Left ventricle myocardium superior (tissue), 1 donor: Measurements from ENCODE around the gene ME3. TPM values are rescaled to one million over a fixed set of nuclear protein-coding genes. Genes with fewer than 3 reads are reported as not detected.
"Not testable (repeated sequence)": the region's sequence is repeated elsewhere in the genome, so short reads cannot be mapped to it uniquely, and the experiment has no call there.

Experiments
- ATAC-seq: fragments of 200-7000 bp; cut with Tn5 transposase; one replicate; pipeline ENCODE4 v1.9.1; 2020; ENCODE audit warnings: mild to moderate bottlenecking, moderate library complexity
- DNase-seq: peaks from one replicate; pipeline ENCODE4 v3.0.0-alpha.2; 2020
- intact Hi-C: fragments of 100-400 bp; cut with micrococcal nuclease; formaldehyde crosslinking; loops from one replicate; pipeline ENCODE4 v1.11.0; 2022
- total RNA-seq: library from RNA; stranded (reverse); fragmentation: NEBNext Ultra II Directional; extraction: Animal tissue kit (Norgen Biotek cat#: 25700); gene quantifications from one replicate; pipeline ENCODE4 v1.2.1, GENCODE V29; 2021
- donor health status: DM: no; HTN: yes; CAD: no; lungs with severe emphysema.

Gene ME3
- total RNA-seq, 1 donor from 2014 or later, result 29.8 TPM

GRCh38 chr11:86438685-86439084, 233.7 kb downstream of the ME3 start:
- DNase-seq (no peak), ATAC-seq (no peak)
- intact Hi-C loops, result loop anchor here (10.0 kb wide), 1 partner anchor 104 kb away; no protein-coding TSS in a partner anchor

GRCh38 chr11:86435711-86436110, 236.7 kb downstream of the ME3 start:
- no peak for ATAC-seq
- DNase-seq, result no peak
- intact Hi-C loops, result loop anchor here (10.0 kb wide), 1 partner anchor 101 kb away; no protein-coding TSS in a partner anchor

- not testable (repeated sequence) for DNase-seq, ATAC-seq
- intact Hi-C loops, result loop anchor here (10.0 kb wide), 1 partner anchor 99 kb away; no protein-coding TSS in a partner anchor
These were observed 238.9 kb downstream of the ME3 start for GRCh38 chr11:86433361-86434095.

- DNase-seq, result no peak
- no peak for ATAC-seq
- intact Hi-C loops, result loop anchor here (10.0 kb wide), 1 partner anchor 96 kb away; no protein-coding TSS in a partner anchor
These were observed 241.2 kb downstream of the ME3 start for GRCh38 chr11:86431258-86431657.

- intact Hi-C loops, result no loop called here
- ATAC-seq, result no peak
- no peak for DNase-seq
These were observed 245.0 kb downstream of the ME3 start for GRCh38 chr11:86427441-86427840.

GRCh38 chr11:86423488-86423887, 248.9 kb downstream of the ME3 start:
- ATAC-seq, intact Hi-C loops, DNase-seq: not testable (repeated sequence)

GRCh38 chr11:86422371-86422770, 250.0 kb downstream of the ME3 start:
- DNase-seq (no peak), ATAC-seq (no peak)
- intact Hi-C loops, result no loop called here

- DNase-seq (no peak), ATAC-seq (no peak)
- intact Hi-C loops, result no loop called here
These were observed 250.5 kb downstream of the ME3 start for GRCh38 chr11:86421946-86422345.

- ATAC-seq, result no peak
- DNase-seq, result no peak
- intact Hi-C loops, result no loop called here
These were observed 253.5 kb downstream of the ME3 start for GRCh38 chr11:86418917-86419316.

- no peak for ATAC-seq
These were observed 253.9 kb downstream of the ME3 start for GRCh38 chr11:86418513-86418912.

GRCh38 chr11:86418106-86418505, 254.3 kb downstream of the ME3 start:
- ATAC-seq (no peak), DNase-seq (no peak)
- intact Hi-C loops, result no loop called here

More at GRCh38 chr11:86418513-86418912, 253.9 kb downstream of the ME3 start:
- intact Hi-C loops, result no loop called here
- DNase-seq, result no peak

- intact Hi-C loops, DNase-seq, ATAC-seq: not testable (repeated sequence)
These were observed 255.5 kb downstream of the ME3 start for GRCh38 chr11:86416951-86417350.

GRCh38 chr11:86416494-86416893, 255.9 kb downstream of the ME3 start:
- DNase-seq (no peak), ATAC-seq (no peak)
- intact Hi-C loops, result no loop called here

- intact Hi-C loops, result no loop called here
- no peak for ATAC-seq
These were observed 257.4 kb downstream of the ME3 start for GRCh38 chr11:86415026-86415425.

GRCh38 chr11:86414032-86414431, 258.4 kb downstream of the ME3 start:
- no peak for ATAC-seq
- intact Hi-C loops, result no loop called here
- no peak for DNase-seq

More at GRCh38 chr11:86415026-86415425, 257.4 kb downstream of the ME3 start:
- no peak for DNase-seq

- intact Hi-C loops, result no loop called here
- DNase-seq, result no peak
- ATAC-seq, result no peak
These were observed 263.6 kb downstream of the ME3 start for GRCh38 chr11:86408845-86409244.

- no peak for DNase-seq
- intact Hi-C loops, result no loop called here
- ATAC-seq, result peak; percentile 43
These were observed 269.0 kb downstream of the ME3 start for GRCh38 chr11:86403458-86403857.

- ATAC-seq, result no peak
- intact Hi-C loops, result no loop called here
- DNase-seq, result no peak
These were observed 274.3 kb downstream of the ME3 start for GRCh38 chr11:86398106-86398505.

GRCh38 chr11:86397351-86397750, 275.1 kb downstream of the ME3 start:
- DNase-seq, result no peak
- intact Hi-C loops, result no loop called here
- ATAC-seq, result no peak

- ATAC-seq, result no peak
- DNase-seq, result no peak
- intact Hi-C loops, result no loop called here
These were observed 276.0 kb downstream of the ME3 start for GRCh38 chr11:86396396-86396795.

GRCh38 chr11:86395061-86395551, 277.3 kb downstream of the ME3 start:
- DNase-seq (no peak), ATAC-seq (peak; percentile 39)
- intact Hi-C loops, result no loop called here
